ENCODE data around the gene CCR1.
"Not testable (repeated sequence)": the region's sequence is repeated elsewhere in the genome, so short reads cannot be mapped to it uniquely, and the experiment has no call there.

The CCR1 gene

GRCh38 chr3:46168583-46169345 lies 39.3 kb downstream of the CCR1 start:
- no peak for DNase-seq (ENCODE audit: low read depth in 2 of 2)

- no peak for DNase-seq (ENCODE audit: low read depth in 2 of 2)
Observed at GRCh38 chr3:46163556-46164041, 44.5 kb downstream of the CCR1 start.

- DNase-seq (ENCODE audit: low read depth in 2 of 2), result no peak
Observed at GRCh38 chr3:46162975-46163555, 45.0 kb downstream of the CCR1 start.

- DNase-seq (ENCODE audit: low read depth in 2 of 2), result not testable (repeated sequence)
Observed at GRCh38 chr3:46157685-46158084, 50.4 kb downstream of the CCR1 start.

GRCh38 chr3:46154311-46154710 lies 53.8 kb downstream of the CCR1 start:
- no peak for DNase-seq (ENCODE audit: low read depth in 2 of 2)

Data from stimulated activated CD8-positive, alpha-beta memory T cell treated with anti-CD3 and anti-CD28 coated beads, Interleukin-2, amount 100 ng/mL, for 1 hour (primary cell).